Type B pancreatic cell (in vitro differentiated cells): ENCODE results near the gene CHADL. TPM values are rescaled to one million over a fixed set of nuclear protein-coding genes. Genes with fewer than 3 reads are reported as not detected.

Experiments
- DNase-seq: peaks from one replicate; pipeline ENCODE4 v3.0.0; 2021; ENCODE audit warnings: mixed read lengths; ENCODE audit not compliant: unreplicated experiment; ENCODE audit errors: extremely low spot score
- H3K27ac Mint-ChIP-seq: 2 replicates; pipeline ENCODE4 v1.8.0; 2021; ENCODE audit warnings: mild to moderate bottlenecking, mixed read lengths
- H3K27me3 Mint-ChIP-seq: 2 replicates; pipeline ENCODE4 v1.8.0; 2021; ENCODE audit warnings: mixed read lengths
- H3K36me3 Mint-ChIP-seq: 2 replicates; pipeline ENCODE4 v1.8.0; 2021; ENCODE audit warnings: mixed read lengths
- H3K4me1 Mint-ChIP-seq: one replicate; pipeline ENCODE4 v1.8.0; 2021; ENCODE audit warnings: mixed read lengths; ENCODE audit not compliant: unreplicated experiment
- H3K4me3 Mint-ChIP-seq: 2 replicates; pipeline ENCODE4 v1.8.0; 2021; ENCODE audit warnings: mild to moderate bottlenecking, mixed read lengths
- H3K9me3 Mint-ChIP-seq: 2 replicates; pipeline ENCODE4 v1.8.0; 2021; ENCODE audit warnings: mixed read lengths
- CTCF ChIP-seq: fragments of 200-600 bp; sonication (generic); conservative IDR thresholded peaks from 2 replicates; pipeline ENCODE4 v1.5.0; 2021; ENCODE audit warnings: antibody characterized with exemption, mild to moderate bottlenecking
- total RNA-seq: library from RNA; stranded (reverse); gene quantifications from 2 replicates; pipeline ENCODE4 v1.2.1, GENCODE V29; 2021; ENCODE audit warnings: low replicate concordance

CHADL gene
- total RNA-seq, 1 donor from 2014 or later = 1.1 TPM

GRCh38 chr22:41230401-41230785, 10.3 kb downstream of the CHADL start:
- Mint-ChIP-seq H3K27ac (no peak overlapping the region), H3K4me3 (no peak overlapping the region), H3K36me3 (no peaks in the 10 kb centered on the region), H3K9me3 (no peaks in the 10 kb centered on the region), H3K27me3 (no peaks in the 10 kb centered on the region), H3K4me1 (no peaks in the 10 kb centered on the region)
- TF ChIP-seq CTCF = no peak
- DNase-seq = no peak

- Mint-ChIP-seq H3K36me3 (no peaks in the 10 kb centered on the region), H3K27ac (no peak overlapping the region), H3K27me3 (no peaks in the 10 kb centered on the region), H3K4me3 (no peak overlapping the region), H3K4me1 (no peaks in the 10 kb centered on the region), H3K9me3 (no peaks in the 10 kb centered on the region)
- no peak for TF ChIP-seq CTCF
- no peak for DNase-seq
Observed at GRCh38 chr22:41229730-41230400, 10.9 kb downstream of the CHADL start.

- Mint-ChIP-seq H3K36me3 (no peaks in the 10 kb centered on the region), H3K9me3 (no peaks in the 10 kb centered on the region), H3K4me3 (no peak overlapping the region), H3K4me1 (no peaks in the 10 kb centered on the region), H3K27me3 (no peaks in the 10 kb centered on the region), H3K27ac (no peak overlapping the region)
- no peak for DNase-seq
- TF ChIP-seq CTCF = no peak
Observed at GRCh38 chr22:41229215-41229614, 11.5 kb downstream of the CHADL start.

GRCh38 chr22:41226723-41227655, 13.7 kb downstream of the CHADL start:
- DNase-seq = no peak
- H3K4me3 Mint-ChIP-seq = no peak overlapping the region
- no peaks in the 10 kb centered on the region for H3K4me1 Mint-ChIP-seq
- H3K27me3 Mint-ChIP-seq = no peaks in the 10 kb centered on the region
- H3K36me3 Mint-ChIP-seq = no peaks in the 10 kb centered on the region
- no peaks in the 10 kb centered on the region for H3K9me3 Mint-ChIP-seq
- no peak overlapping the region for H3K27ac Mint-ChIP-seq
- TF ChIP-seq CTCF = no peak

GRCh38 chr22:41223535-41223934, 17.2 kb downstream of the CHADL start:
- no peaks in the 10 kb centered on the region for H3K9me3 Mint-ChIP-seq

More at GRCh38 chr22:41223535-41223934, 17.2 kb downstream of the CHADL start:
- H3K4me1 Mint-ChIP-seq = no peaks in the 10 kb centered on the region
- DNase-seq = no peak
- peaks cover 3% of the 10 kb centered on the region for H3K36me3 Mint-ChIP-seq
- H3K27ac Mint-ChIP-seq = no peak overlapping the region
- H3K4me3 Mint-ChIP-seq = no peak overlapping the region
- no peak for TF ChIP-seq CTCF
- H3K27me3 Mint-ChIP-seq = no peaks in the 10 kb centered on the region
